GM10248 (cell line): Measurements from ENCODE around the gene CUX1.

Experiments
- CTCF ChIA-PET: fragments of 300-600 bp; sonication (Branson Sonifier 250); formaldehyde crosslinking; extraction: SDS; loops from one replicate; lab custom pipeline; 2021; ENCODE audit warnings: antibody characterized with exemption; lab: Yijun Ruan, JAX
- POLR2A ChIA-PET: fragments of 350-650 bp; sonication (Branson Sonifier 250); formaldehyde crosslinking; extraction: SDS; loops from one replicate; lab custom pipeline; 2020; ENCODE audit warnings: antibody characterized with exemption; lab: Yijun Ruan, JAX
- DNase-seq: peaks from one replicate; pipeline ENCODE4 v3.0.0; 2012; ENCODE audit errors: extremely low spot score
- CTCF ChIP-seq: IDR thresholded peaks from 2 replicates; pipeline ENCODE4 v1.5.1; 2012; ENCODE audit warnings: mild to moderate bottlenecking, low read depth; ENCODE audit errors: extremely low read depth, missing control alignments, control extremely low read depth

The CUX1 gene

GRCh38 chr7:101906291-101907240 lies 89.1 kb downstream of the CUX1 start:
- CTCF ChIA-PET: no interaction called here
- no peak for DNase-seq
- POLR2A ChIA-PET: no interaction called here
- TF ChIP-seq CTCF: no peak

GRCh38 chr7:101910991-101911799 lies 93.8 kb downstream of the CUX1 start:
- ChIA-PET CTCF (no interaction called here), POLR2A (no interaction called here)
- TF ChIP-seq CTCF: no peak
- DNase-seq: no peak

- ChIA-PET POLR2A (no interaction called here), CTCF (no interaction called here)
- TF ChIP-seq CTCF: no peak
- DNase-seq: no peak
Observed at GRCh38 chr7:101911800-101912715, 94.6 kb downstream of the CUX1 start.

- TF ChIP-seq CTCF: no peak
- DNase-seq: no peak
- ChIA-PET POLR2A (no interaction called here), CTCF (no interaction called here)
Observed at GRCh38 chr7:101912716-101913110, 95.3 kb downstream of the CUX1 start.

- DNase-seq: no peak
- POLR2A ChIA-PET: no interaction called here
- CTCF ChIA-PET: no interaction called here
- no peak for TF ChIP-seq CTCF
Observed at GRCh38 chr7:101913247-101913721, 95.9 kb downstream of the CUX1 start.

GRCh38 chr7:101913851-101914250 lies 96.4 kb downstream of the CUX1 start:
- POLR2A ChIA-PET: no interaction called here
- TF ChIP-seq CTCF: no peak
- DNase-seq: no peak
- CTCF ChIA-PET: no interaction called here
